IPS-NIHi11 (cell line): ENCODE measurements around the gene NUDC.
"Not testable (repeated sequence)": the region's sequence is repeated elsewhere in the genome, so short reads cannot be mapped to it uniquely, and the experiment has no call there.

Experiments used
- DNase-seq: peaks from one replicate; pipeline ENCODE4 v3.0.0; 2012; ENCODE audit warnings: mixed read lengths, low spot score

The NUDC gene

DNA sequence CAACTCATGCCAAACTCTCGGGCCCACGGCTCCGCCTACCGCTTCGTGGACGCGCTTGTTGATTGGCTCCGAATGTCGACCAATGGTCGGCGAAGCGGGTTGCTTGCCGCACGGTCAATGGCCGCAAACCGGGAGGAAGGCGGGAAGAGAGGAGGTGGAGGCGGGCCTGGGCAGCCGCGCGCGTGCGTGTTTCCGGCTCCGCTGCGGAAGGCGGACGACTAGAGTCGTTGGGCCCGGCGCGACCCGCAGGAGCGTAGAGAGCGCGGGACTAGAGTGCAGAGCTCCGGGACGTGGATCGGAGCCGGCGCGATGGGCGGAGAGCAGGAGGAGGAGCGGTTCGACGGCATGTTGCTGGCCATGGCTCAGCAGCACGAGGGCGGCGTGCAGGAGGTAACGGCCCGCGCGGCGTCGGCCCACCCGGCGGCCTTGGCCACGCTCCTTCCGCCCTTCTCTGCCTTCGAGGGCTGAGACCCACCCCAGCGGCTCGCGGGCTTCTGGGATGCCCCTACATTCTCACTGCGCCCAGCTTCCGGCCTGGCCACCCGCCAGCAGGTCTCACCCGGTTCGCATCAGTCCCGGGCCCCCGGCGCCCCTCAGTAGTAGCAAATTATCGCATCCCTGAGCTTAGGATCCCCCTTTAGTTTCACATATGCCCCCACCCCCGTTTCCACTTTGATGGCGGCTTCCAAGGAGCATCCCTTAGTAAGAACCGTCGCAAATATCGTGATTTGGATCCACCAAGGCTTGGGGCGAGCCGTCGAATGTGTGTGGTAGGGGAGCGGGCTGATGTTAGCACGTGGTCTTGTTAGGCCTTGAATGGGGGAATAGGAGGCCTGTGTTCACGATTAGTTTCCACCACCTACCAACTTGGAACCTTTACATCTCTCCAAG, at the start of gene NUDC:
Gene NUDC (plus strand): TSS at position 204 of the 891 bp plus-strand sequence. CDS start 106 bp downstream, at position 310.
- peak; percentile 99 for DNase-seq

DNA sequence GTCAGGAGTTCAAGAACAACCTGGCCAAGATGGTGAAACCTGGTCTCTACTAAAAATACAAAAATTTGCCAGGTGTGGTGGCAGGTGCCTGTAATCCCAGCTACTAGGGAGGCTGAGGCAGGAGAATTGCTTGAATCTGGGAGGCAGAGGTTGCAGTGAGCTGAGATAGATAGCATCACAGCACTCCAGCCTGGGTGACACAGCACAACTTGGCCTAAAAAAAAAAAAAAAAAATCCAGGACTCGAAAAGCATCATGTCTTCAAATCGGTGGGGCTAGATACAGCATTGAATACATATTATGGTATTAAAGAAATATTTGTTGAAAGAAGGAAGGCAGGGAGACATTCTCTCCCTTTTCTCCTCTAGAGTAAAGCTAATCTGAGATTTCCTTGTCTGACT, 48.4 kb upstream of the NUDC start:
- not testable (repeated sequence) for DNase-seq

DNA sequence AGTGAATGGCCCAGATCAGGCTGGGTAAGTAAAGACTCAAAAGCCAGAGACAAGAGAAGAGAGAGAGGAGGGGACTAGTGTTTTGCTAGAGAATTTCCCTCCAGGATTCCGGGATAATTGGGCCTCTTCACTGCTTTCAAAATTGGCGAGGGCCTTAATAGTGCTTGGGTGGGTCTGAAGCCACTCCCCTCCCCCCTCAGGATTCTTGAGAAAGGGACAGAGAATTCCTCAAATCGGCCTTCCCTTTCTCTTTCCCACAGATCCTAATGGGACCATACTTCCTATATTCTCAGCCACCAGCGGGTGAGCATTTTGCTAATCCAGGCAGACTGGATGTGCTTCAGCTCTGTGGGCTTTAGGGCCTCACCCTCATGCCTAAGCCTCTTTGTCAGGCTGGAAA, 46.6 kb upstream of the NUDC start:
- DNase-seq: no peak

DNA sequence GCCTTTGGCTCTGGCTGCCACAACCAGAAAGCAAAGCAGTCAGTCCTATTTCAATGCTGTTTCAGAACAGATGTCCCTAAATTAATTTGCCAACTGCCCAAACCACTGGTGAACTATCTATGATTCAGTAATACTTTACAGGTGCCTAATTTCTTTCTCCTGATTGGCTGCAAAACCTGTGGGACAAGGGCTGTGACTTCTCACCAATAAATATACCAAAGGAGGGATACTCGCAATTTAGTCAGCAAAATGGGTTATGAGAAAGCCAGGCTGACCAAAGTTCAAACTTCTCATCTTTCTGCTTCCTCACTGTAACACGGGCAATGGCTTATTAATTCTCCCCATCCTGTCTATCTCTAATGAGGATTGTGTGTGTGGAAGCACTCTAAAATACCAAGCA, 44.2 kb upstream of the NUDC start:
- DNase-seq: no peak

DNA sequence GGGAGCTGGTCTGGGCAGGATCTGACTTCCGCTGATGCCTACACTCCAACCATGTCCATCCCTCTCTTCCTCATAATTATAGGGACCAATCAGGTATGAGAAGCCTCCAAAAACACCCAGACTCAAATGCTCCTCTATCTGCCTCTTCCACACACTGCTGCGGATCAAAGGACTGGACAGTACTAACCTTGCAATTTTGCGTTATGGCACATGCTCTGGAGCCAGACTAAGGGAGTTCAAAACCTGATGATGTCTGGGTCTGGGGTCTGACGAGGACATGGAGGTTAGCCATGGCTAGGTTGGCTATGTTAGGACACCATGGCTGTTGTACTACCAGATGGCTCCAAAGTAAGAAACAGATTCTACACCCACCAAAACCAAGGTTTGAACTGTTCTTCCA, 41.8 kb upstream of the NUDC start:
- DNase-seq: no peak

GRCh38 chr1:26881611-26882010, 39.9 kb upstream of the NUDC start:
- not testable (repeated sequence) for DNase-seq

DNA sequence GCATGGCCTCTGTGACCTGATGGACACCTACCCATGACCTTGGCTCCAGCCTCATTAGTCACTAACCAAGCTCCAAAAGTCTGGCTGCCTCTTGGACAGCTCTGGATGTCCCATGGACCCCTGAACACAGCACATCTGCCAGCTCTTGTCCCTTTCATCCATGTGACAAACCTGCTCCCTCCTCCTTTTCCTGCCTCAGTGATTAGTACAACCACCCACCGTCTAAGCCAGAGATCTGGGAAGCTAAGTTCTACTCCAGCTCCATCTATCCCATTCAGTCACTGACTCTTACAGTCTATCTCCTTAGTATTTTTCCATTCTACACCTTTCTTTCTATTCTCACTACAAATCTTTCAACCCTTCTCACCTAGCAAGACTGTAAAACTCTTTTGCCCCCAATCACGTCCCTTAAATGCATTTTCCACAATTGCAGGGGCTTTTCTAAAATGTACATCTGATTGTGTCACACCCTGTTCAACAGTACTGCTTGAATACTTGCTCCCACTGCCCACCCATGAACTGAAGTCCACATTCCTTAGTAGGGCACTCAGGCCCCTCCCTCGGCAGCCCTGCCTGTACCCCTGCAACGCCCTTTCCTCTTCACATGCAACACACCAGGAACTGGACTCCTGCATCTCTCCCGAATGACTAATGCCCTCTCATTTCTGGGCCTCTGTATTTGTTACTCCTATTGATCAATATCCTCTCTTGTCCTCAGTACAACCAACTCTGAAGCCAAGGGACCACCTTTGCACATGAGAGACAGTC, 38.7 kb upstream of the NUDC start:
- DNase-seq: no peak

DNA sequence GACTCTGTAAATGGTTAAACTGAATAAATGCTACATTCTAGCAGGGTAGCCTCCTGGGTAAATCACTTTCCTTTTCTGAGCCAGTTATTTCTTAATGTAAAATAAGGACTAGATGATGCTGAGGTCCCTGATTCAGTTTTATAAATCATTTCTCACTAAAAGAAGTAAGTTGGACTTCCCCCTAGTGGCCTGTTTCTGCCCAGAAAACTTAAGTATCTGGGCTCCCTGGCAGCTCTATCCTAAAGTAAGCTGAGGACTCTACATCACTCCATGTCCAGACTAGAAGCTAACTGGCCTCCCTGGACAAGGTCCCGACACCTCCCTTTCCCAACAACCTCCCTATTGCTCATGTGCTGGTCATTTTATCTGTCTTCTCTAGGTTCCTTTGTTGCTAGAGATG, 34.4 kb upstream of the NUDC start:
- DNase-seq: no peak

DNA sequence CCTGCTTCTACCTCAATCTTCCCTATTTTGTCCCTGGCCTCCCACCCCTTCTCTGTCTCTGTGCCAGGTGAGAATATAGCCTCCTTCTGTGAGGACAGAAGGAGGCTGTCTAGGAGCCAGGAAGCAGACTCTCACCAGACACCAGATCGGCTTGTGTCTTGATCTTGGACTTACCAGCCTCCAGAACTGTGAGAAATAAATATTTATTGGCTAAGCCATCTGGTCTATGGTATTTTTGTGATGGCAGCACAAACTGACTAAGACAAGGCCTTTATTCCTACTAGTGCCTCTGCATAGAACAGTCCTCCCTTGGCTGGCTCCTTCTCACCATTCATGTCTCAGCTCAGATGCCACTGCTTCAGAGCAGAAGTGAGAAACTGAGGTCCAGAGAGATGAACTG, 33.3 kb upstream of the NUDC start:
- DNase-seq: no peak

GRCh38 chr1:26889551-26890466, 31.7 kb upstream of the NUDC start, which contains the start of gene GPN2:
GPN2 (minus strand) TSS chr1:26890283; CDS start chr1:26890096, 187 bp downstream.
- DNase-seq: peak; percentile 92

- DNase-seq: no peak
Observed at GRCh38 chr1:26890467-26890796, 31.1 kb upstream of the NUDC start.

DNA sequence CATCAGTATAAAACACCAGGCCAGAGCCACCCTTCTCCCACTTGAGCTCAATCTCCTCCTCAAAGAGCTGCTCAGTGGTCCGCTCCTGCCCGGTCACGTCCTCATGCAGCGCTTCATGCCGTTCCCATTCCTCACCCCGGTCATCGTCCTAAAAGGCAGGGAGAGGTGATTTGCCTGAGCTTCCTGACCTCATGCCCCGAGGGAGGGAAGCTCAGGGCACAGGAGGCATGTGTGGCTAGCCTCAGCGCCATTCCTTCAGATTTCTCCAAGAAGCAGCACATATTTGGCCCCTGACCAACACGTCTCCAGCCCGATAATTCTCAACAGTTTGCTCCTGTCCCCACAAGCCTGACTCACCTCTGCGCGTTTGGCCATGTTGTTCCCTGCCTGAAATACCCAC, 27.3 kb upstream of the NUDC start:
- no peak for DNase-seq

GRCh38 chr1:26897351-26897750, 24.2 kb upstream of the NUDC start:
- no peak for DNase-seq

GRCh38 chr1:26900001-26900814, 21.3 kb upstream of the NUDC start, which contains the start of gene GPATCH3:
GPATCH3 (minus strand) TSS chr1:26900467; CDS start chr1:26900442, 25 bp downstream.
- peak; percentile 95 for DNase-seq

- DNase-seq: no peak
Observed at GRCh38 chr1:26900815-26901511, 20.6 kb upstream of the NUDC start.

- peak; percentile 30 for DNase-seq
Observed at GRCh38 chr1:26907071-26907917, 14.2 kb upstream of the NUDC start.

DNA sequence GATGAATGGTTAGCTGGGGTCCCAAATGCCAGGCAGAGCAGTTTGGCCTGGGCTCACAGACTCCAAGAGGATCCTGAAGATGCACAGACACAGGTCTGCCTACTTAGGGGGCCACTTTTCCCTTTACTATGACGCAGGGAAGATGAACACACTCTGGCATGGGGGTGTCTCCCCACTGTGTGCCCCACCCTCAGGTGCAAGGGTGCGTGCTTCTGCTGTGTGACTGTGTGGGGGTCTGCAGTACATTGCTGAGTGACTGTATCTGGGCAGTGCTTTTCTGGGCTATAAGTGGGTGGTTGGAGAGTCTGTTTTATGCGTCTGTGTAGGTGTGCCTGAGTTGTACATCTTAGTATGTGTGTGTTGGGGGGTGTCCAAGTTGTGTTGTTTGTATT, 11.6 kb upstream of the NUDC start:
- no peak for DNase-seq

GRCh38 chr1:26910343-26911160, 11.0 kb upstream of the NUDC start:
- DNase-seq: no peak
